Activated CD4-positive, alpha-beta T cell treated with anti-CD3 and anti-CD28 coated beads, Interleukin-2, amount 50 U/mL, for 16 hours (primary cell): ENCODE results near the gene ACTG1.

Experiments used
- DNase-seq: peaks from one replicate; pipeline ENCODE4 v3.0.0-alpha.2; 2020

The ACTG1 gene

DNA sequence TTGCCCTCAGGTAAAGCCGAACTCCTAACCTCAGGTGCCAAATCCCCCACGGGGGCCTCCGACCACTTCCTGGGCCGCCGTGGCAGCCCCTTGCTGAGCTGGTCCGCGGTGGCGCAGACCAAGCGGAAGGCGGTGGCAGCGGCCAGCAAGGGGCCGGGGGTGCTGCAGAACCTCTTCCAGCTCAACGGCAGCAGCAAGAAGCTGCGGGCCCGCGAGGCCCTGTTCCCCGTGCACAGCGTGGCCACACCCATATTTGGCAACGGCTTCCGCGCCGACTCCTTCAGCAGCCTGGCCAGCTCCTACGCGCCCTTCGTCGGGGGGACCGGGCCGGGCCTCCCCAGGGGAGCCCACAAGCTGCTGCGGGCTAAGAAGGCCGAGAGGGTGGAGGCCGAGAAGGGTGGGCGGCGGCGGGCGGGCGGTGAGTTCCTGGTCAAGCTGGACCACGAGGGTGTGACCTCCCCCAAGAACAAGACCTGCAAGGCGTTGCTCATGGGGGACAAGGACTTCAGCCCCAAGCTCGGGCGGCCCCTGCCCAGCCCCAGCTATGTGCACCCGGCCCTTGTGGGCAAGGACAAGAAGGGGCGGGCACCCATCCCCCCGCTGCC lies 51.6 kb downstream of the ACTG1 start:
- no peak for DNase-seq
